ENCODE data around the gene PLA2G4A.
"Not testable (repeated sequence)": the region's sequence is repeated elsewhere in the genome, so short reads cannot be mapped to it uniquely, and the experiment has no call there.

The PLA2G4A gene

DNA sequence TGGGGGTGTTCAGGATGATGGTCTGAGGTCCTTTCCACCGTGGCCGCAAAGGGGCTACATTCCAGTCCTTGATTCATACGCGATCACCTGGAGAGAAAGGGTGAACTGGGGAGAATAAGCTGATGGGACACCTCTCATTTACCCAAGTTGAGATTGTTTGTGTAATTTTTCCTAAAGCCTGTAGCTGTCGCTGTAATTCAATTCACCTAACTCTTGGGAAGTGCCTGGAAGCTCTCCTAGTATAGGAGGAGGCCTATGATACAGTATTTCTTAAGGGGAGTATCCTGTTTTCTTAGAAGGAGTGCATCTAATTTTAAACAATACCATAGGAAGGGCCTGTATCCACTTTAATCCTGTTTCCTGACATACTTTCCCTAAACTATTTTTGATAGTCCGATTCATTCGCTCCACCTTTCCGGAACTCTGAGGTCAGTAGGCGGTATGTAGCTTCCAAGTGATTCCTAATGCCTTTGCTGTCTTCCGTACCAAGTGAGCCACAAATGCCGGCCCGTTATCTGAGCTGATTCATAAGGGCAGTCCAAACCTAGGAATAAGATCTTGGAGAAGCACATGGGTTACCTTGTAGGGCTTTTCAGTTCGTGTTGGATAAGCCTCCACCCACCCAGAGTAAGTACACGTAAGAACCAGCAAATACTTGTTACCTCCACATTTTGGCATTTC is 88.5 kb downstream of the PLA2G4A start:
- not testable (repeated sequence) for DNase-seq (ENCODE audit: low read depth in 2 of 3, low spot score in 2 of 3)

DNA sequence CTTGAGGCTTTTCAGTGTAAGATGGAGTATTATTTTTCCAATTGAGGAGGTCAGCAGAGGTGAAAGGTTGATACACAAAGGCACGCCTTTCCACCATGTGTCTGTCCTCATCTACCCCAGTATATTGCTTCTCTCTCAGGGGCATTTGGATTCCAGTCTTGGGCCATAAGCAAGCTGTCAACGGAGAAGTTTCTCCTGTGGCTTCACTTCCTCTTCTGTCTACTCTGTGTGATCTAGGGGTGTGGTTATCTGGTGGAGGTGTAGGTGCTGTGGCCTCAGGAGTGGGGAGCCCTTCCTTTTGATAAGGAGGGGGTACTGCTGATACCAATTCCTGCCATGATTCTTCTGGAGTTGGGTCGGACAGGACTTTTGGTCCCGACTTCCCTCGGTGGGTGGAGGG is 92.6 kb downstream of the PLA2G4A start:
- not testable (repeated sequence) for DNase-seq (ENCODE audit: low read depth in 2 of 3, low spot score in 2 of 3)

DNA sequence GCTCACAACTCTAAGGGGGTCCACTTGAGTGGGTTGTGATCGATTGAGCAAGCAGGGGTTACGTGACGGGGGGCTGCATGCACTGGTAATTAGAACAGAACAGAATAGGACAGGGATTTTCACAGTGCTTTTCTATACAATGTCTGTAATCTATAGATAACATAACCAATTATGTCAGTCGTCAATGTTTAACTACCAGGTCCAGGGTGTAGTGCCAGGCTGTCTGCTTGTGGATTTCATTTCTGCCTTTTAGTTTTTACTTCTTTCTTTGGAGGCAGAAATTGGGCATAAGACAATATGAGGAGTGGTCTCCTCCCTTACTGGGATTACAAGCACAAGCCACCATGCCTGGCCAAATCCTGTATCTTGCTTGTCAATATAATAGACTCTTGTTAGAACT is 94.1 kb downstream of the PLA2G4A start:
- not testable (repeated sequence) for DNase-seq (ENCODE audit: low read depth in 2 of 3, low spot score in 2 of 3)

DNA sequence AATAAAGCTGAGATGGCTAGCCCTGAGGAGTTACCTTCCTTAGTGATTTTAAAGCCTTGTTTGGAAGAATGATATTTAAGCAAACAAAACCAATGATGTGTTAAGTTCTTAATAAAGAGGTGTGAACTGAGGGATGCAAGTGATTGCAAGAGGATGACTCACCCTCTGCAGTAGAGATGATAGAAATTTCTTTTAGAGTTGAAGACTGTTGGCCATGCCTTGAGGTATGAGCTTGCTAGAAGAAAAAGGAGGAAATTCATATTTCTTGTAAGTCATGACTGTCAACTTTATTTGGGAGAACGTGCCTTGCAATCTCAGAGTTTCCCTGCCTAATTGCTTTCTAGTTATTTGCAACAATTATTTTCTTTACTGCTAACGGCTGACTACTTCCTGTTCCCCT is 94.7 kb downstream of the PLA2G4A start:
- no peak for DNase-seq (ENCODE audit: low read depth in 2 of 3, low spot score in 2 of 3)

DNA sequence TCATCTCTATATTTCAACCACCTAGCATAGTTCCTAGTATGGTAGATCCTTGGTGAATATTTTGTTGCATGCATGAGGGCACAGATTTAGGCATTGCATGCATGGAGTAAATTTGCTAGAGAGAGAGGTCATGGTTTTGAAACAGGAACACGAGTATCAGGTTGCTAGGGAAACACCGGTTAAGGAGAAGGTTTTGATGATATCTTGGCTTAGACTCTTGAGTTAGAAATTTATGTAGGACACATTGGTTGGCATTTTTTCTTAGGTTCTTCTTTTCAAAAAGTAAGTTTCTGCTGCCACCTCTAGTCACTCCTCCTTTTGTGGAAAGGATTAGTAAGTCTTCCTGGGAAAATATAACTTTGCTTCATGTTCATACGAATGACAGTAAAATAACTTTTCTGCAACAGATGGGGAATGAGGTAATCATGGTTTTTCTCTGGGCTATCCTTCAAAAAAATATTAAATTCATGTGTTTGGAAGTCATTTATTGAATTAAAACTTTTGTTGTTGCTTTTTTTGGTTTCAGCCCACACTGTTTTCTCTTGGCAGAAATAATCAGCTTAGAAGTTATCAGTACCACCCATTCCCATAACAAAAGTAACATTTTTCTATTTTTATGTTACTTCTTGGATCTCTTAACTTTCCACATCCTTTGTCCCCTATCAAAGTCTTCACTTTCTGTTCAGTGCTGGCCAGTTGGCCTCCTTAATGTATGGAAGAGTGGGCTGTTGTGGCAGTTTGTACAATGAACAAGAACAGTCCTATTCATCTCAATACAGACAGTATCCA is 97.3 kb downstream of the PLA2G4A start:
- DNase-seq (ENCODE audit: low read depth in 2 of 3, low spot score in 2 of 3): no peak

DNA sequence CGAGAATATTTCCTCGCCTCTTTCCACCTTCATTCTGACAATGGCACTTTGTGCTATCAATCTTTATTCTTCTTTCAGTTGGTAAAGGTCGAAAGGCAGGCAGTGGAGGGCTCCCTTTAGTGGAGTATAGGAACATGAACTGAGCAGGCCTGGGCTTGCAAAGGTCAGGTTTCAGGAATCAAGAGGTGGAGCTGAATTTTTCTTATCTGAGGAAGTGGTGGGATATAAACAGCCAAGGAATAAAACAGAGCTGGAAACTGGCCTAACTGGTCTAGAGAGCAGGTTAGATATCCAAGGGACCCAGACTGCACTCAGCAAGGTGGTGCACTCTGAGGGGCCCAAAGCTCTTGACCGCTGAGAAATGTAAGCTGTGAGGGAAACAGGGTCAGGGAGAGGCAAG is 99.1 kb downstream of the PLA2G4A start:
- DNase-seq (ENCODE audit: low read depth in 2 of 3, low spot score in 2 of 3): no peak

DNA sequence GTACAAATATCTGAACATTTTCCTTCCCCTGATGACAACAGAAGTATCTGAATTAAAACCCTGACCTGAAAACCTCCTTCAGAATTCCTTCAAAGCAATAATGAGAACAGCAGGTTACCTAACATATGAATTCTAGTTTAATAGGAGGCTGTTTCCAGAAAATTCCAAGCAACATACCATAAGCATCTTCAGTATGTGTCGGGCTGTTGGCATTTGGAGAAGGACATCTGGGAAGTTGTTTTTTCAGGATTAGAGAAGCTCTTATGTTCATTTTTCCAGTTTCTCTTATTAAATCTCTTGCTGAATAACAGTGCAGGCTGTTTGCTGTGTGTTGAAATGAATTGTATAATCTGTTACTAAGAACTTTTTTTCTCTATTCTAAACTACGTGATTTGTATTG is 101.5 kb downstream of the PLA2G4A start:
- DNase-seq (ENCODE audit: low read depth in 2 of 3, low spot score in 2 of 3): no peak

DNA sequence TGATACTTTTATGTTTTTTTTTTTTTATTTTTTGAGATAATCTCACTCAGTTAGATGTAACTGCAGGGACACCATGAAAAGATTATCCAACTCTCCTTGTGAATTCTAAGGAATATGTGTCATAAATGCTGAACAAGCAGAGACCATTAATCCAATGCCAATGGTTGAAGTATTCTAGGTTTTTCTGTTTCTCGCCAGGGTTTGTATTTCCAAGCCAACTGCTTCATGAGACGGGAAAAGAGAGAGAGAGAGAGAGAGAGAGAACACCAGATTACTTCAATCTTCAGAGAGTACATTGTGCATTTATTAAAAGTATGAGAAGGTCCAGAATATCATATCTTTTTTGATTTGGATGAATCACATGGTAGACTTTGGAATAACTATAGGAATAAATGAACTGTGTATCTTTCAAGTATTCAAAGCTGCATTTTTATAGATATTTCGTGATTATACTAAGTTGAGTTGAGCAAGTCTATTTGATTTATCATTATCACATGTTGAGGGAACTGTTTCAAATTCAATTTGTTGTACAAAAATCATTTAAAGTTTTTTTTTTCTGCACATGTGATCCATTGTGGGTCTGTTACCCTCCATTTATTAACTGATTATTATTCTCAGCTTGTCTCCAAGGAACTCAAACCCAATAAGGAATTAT is 108.4 kb downstream of the PLA2G4A start:
- no peak for DNase-seq (ENCODE audit: low read depth in 2 of 3, low spot score in 2 of 3)

DNA sequence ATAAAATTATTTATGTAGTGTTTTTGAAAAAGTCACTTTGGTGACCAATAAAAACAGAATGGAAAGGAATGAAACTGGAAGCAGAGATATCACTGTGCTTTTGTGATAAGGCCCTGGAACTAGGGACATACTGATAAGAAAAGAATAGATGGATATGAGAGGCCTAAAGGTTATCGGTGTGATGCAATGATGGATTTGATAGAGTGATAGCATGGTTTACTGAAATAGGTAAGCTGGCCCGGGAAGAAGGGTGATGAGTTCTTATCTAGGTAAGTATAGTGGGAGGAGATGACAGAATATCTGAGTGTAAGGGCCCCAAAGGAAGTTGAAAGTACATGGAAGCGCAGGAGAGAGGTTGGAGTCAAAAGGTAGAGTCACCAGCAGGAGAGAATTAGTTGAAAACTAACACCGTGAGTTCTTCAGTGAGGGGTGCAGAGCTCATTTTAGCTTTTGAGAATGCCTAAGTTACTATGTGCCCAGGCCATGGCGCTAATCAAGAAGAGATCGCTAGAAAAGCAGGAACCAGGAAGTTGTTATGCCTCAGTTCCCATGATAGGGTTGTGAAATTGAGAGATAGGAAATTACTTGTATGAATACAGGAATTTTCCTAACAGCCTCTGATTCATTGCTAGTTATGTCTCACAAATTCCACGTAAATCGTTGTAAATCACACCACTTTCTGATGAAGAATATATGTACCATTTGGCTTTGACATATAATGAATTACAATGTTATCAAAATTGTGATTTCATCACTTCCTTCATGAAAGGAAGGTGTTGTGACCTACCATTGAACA is 115.3 kb downstream of the PLA2G4A start:
- no peak for DNase-seq (ENCODE audit: low read depth in 2 of 3, low spot score in 2 of 3)

DNA sequence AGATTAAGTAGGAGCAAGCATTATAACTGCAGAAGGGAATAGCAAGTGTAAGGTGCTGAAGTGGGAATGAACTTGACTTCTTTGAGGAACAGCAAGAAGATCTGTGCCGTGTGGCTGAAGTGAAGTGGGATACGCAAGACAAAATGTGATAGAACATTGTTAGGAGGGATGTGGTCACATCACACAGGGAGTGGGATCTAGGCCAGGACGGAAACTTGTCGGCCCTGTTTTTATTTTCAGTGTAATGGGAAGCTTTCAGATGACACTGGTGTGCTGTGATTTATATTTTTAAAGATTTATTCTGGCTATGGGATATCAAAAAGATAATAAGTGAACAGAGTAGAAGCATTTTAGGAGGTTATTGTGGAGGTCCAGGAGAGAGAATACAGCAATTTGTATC is 116.4 kb downstream of the PLA2G4A start:
- DNase-seq (ENCODE audit: low read depth in 2 of 3, low spot score in 2 of 3): no peak

DNA sequence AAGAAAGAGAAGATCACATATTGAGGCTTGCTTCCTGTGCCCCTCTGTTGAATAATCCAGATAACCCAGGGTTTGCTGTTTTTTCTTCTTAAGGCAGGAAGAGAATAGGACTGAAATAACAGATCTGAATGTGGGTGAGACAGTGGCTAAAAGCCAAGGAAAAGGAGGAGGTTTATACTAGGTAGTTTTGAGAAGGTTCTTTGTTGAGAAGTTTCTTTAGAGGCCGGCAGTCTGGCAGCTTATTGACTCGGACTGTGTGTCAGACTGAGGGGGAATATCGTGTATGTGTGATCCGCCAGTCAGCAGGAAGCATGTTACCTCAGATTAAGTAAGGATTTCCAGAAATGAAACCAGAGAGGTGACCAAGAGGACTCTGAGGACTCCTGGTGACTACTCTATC is 119.8 kb downstream of the PLA2G4A start:
- DNase-seq (ENCODE audit: low read depth in 2 of 3, low spot score in 2 of 3): no peak

DNA sequence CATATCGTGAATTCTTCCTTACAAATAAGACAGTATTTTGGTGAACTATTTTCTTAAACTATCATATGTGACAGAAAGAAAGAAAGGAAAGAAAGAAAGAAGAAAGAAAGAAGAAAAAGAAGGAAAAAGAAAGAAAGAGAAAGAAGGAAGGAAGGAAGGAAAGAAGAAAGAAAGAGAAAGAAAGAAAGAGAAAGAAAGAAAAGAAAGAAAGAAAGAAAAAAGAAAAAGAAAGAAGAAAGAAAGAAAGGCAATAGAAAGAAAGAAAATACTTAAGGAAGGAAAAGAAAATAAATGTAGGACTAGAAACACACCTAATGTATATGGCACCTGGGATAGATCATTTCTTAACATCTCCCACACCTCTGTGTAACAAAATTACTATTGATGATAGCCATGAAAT is 120.4 kb downstream of the PLA2G4A start:
- DNase-seq (ENCODE audit: low read depth in 2 of 3, low spot score in 2 of 3): no peak

DNA sequence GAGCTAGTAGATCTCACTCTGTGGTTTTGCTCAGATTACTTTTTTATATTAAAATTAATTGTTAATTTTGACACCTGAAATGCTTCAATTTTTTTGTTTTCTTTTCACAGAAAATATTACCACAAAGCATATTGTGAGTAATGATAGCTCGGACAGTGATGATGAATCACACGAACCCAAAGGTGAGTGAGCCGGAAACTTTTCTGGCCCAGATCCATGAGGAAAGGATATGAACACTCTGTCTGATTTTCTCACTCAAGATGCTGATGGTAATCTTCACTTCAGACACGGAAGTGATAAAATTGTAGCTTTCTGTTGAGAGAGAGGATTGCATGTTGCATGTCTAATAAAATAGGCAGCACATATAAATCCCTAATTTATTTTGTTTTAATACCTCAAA is 121.8 kb downstream of the PLA2G4A start:
- DNase-seq (ENCODE audit: low read depth in 2 of 3, low spot score in 2 of 3): no peak

DNA sequence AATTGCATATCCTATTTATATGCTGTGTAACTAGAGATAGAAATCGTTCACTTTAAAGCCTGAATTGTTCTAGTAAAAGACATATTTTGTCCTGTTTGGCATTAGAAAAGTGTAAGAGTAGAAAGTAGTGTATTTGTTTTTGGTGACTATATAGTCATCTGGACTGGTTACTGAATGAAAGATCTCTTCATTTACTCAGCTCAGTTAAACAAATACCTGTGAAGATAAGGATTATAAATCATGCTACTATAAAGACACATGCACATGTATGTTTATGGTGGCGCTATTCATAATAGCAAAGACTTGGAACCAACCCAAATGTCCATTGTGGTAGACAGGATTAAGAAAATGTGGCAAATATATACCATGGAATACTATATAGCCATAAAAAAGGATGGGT is 125.1 kb downstream of the PLA2G4A start:
- no peak for DNase-seq (ENCODE audit: low read depth in 2 of 3, low spot score in 2 of 3)

DNA sequence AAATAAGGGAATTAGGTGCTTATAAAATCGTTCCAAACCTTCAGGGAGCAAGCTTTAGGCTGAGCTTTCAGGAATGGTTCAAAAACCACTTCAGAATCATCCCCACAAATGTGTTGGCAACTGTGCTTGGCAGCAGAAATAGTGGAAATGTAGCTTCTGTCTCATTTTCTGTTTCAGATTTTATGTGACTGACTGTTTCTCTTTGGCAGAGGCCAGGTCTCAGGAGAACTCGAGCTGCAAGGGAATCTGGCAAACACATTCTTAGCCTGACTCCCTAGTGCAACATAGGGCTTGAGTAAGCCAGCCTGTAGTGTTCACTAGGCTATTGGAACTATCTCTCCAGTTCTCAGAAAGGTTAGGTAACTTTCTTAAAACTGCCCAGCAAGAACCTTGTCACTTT is 128.6 kb downstream of the PLA2G4A start:
- DNase-seq (ENCODE audit: low read depth in 2 of 3, low spot score in 2 of 3): no peak

DNA sequence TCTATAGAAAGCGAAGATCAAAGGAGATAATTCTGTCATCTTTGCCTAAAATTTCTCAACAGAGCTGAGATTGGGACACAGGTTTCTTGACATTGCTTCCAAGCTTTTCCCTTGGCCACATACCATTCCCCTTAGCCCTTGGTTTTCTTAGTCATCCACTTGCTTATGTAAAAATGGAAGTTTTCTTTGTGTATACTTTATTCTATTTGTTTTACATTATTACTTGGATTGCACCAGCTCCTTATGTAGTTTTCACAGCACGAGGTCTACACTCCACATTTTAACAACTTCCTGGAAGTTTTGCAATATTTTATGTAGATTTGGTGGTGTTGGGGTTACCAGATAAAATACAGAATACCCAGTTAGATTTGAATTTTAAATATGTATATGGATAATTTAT is 129.8 kb downstream of the PLA2G4A start:
- no peak for DNase-seq (ENCODE audit: low read depth in 2 of 3, low spot score in 2 of 3)

DNA sequence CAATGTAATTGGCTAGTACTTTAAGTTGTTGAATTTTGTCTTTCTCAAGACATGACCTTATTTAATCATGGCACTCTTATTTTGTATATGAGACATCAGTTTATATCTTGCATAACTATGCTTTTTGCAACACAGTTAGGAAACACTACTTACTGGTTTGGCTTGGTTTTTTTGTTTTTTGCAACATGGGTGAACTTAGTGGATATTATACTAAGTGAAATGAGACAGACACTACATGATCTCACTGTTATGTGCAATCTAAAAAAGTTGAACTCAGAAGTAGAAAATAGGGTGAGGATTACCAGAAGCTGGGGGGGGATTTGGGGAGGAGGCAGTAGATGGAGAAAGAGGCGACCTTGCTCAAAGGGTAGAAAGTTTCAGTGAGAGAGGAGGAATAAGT is 132.1 kb downstream of the PLA2G4A start:
- no peak for DNase-seq (ENCODE audit: low read depth in 2 of 3, low spot score in 2 of 3)

DNA sequence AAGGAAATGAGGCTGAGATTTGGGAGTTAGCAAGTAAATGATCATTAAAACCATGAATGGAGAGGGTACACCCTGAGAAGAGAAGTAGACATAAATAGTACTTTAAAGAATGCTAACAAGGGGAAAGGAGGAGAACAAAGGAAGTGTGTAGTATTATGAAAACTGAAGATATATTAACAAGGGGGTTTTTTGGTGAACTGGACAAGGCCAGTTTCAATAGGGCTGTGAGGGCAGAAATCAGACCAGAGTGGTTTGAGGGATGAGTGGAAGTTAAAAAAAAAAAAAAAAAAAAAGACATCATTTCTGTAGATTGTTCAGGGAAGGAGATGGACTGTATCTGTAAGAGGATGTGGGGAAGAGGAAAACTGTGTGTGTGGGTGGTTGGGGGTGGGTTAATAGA is 137.1 kb downstream of the PLA2G4A start:
- no peak for DNase-seq (ENCODE audit: low read depth in 2 of 3, low spot score in 2 of 3)

DNA sequence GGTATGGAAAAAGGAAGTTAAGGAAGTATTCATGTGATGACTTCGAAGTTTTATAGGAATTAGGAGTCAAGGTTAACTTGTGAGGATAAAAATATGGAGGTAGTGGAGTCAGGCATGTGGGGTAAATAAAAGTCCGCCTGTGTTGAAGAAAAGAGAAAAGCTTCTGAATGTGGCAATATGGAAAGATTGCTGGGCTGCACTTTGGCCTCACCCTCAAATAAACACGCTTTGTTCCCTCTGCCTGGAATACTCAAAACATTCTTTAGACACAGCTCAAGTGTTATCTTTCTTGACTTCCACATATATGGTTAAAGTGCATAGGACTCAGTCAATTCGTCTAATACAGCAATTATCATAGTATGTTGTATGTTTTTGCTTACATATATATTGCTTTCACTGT is 137.7 kb downstream of the PLA2G4A start:
- DNase-seq (ENCODE audit: low read depth in 2 of 3, low spot score in 2 of 3): no peak

DNA sequence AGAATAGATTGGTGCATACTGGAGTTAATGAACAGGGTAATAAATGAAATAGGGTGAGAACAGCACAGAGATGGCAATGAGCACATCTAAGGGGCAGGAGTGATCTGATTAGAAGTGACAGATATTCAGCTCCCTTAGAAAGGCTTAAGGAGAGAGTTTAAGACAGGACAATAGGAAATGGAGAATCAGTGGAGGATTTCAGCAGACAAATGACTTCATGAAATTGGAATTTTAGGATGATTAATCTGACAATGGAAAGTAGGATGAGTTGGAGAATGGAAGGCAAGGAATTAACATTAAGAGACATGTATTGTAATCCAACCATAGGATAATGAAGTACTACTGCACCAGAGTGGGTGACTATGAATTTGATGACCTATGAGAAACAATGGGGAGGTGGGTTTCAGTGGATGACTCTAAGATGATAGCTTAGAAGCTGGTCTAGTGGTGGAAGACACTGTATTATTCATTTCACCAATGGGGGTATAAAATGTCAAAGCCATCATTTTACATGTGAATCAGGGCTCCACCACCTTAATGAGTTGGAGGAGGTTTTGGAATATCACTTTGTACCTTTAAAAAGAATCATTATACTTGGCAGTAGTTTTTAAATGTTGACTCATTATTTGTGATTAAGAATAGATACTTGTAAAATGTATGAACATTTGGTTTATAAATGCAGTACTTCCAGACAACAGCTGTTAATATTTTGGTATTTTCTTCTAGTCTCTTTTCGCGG is 139.1 kb downstream of the PLA2G4A start:
- no peak for DNase-seq (ENCODE audit: low read depth in 2 of 3, low spot score in 2 of 3)

DNA sequence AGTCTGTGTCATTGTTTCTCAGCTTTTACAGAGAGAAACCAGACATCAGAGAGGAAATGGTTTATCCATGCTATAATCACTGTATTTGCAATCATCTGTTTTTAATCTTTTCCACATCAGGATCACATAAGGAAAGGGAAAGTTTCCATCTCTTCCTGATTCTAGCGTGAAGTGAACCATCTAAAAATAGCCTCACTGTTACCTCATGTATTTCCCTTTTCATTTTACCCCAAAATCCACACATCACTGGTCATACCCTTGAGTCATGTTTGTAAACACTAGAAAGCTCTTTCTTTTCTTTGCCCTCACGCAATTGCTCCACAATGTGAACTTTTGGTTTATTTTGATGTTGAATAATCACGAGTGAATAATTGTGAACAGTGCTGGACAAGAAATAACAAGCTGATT is 146.0 kb downstream of the PLA2G4A start:
- DNase-seq (ENCODE audit: low read depth in 2 of 3, low spot score in 2 of 3): no peak
